Activated CD4-positive, alpha-beta T cell treated with anti-CD3 and anti-CD28 coated beads, Interleukin-2, amount 10 ng/mL, durations not matched to agents 7 days and 5 days (primary cell): ENCODE measurements around the gene RNU2-63P. TPM values are rescaled to one million over a fixed set of nuclear protein-coding genes. Genes with fewer than 3 reads are reported as not detected.

Experiments used
- CTCF ChIA-PET: fragments of 350-600 bp; sonication (Branson Sonifier 250); formaldehyde crosslinking; loops from one replicate; lab custom pipeline; 2021; ENCODE audit warnings: antibody characterized with exemption; lab: Charles Lee
- POLR2A ChIA-PET: fragments of 350-600 bp; sonication (Branson Sonifier 250); formaldehyde crosslinking; loops from one replicate; lab custom pipeline; 2021; ENCODE audit warnings: antibody characterized with exemption; lab: Charles Lee
- DNase-seq: peaks from one replicate; pipeline ENCODE4 v3.0.0-alpha.2; 2020
- H3K27ac Mint-ChIP-seq: one replicate; pipeline ENCODE4 v1.8.0; 2021; ENCODE audit warnings: mild to moderate bottlenecking, moderate library complexity, mixed read lengths
- H3K27me3 Mint-ChIP-seq: one replicate; pipeline ENCODE4 v1.8.0; 2021; ENCODE audit warnings: mixed read lengths
- H3K36me3 Mint-ChIP-seq: one replicate; pipeline ENCODE4 v1.8.0; 2021; ENCODE audit warnings: low read depth, mixed read lengths
- H3K4me1 Mint-ChIP-seq: one replicate; pipeline ENCODE4 v1.8.0; 2021; ENCODE audit warnings: mixed read lengths
- H3K4me3 Mint-ChIP-seq: one replicate; pipeline ENCODE4 v1.8.0; 2021; ENCODE audit warnings: mild to moderate bottlenecking, moderate library complexity, mixed read lengths
- H3K9me3 Mint-ChIP-seq: one replicate; pipeline ENCODE4 v1.8.0; 2021; ENCODE audit warnings: mixed read lengths
- total RNA-seq, 2 experiments: library from RNA; stranded (reverse); gene quantifications; one replicate each; pipeline ENCODE4 v1.2.3, GENCODE V29; 2021

The RNU2-63P gene
- 1 to 10 TPM; 1.9 TPM for total RNA-seq

- POLR2A ChIA-PET = interaction anchor here (0.6 to 0.7 kb wide), 4 partner anchors 12 to 546 kb away, joined by 3 to 5 read pairs (median 3); no protein-coding TSS in a partner anchor
- DNase-seq = peak; percentile 76
- H3K4me3 Mint-ChIP-seq = peak within 1 kb of the TSS; percentile 96
- CTCF ChIA-PET = interaction anchor here (0.8 to 1.6 kb wide), 2 partner anchors 39 to 44 kb away, joined by 3 read pairs; no protein-coding TSS in a partner anchor
- peak within 1 kb of the TSS; percentile 99 for H3K27ac Mint-ChIP-seq
- peaks cover 22% of the 10 kb centered on the region for H3K4me1 Mint-ChIP-seq
- H3K27me3 Mint-ChIP-seq = no peaks in the 10 kb centered on the region
- peaks cover 5% of the 10 kb centered on the region for H3K36me3 Mint-ChIP-seq
- H3K9me3 Mint-ChIP-seq = peaks cover 2% of the 10 kb centered on the region
These were observed at the start of gene RNU2-63P for GRCh38 chr2:88016086-88016959. Gene RNU2-63P (minus strand): TSS chr2:88016547.

- POLR2A ChIA-PET = no interaction called here
- H3K4me3 Mint-ChIP-seq = no peak overlapping the region
- no peak for DNase-seq
- H3K9me3 Mint-ChIP-seq = no peaks in the 10 kb centered on the region
- H3K4me1 Mint-ChIP-seq = peaks cover 23% of the 10 kb centered on the region
- H3K36me3 Mint-ChIP-seq = no peaks in the 10 kb centered on the region
- no peaks in the 10 kb centered on the region for H3K27me3 Mint-ChIP-seq
- CTCF ChIA-PET = interaction anchor here (0.8 to 2.4 kb wide), 10 partner anchors 8 to 239 kb away, joined by 3 to 17 read pairs (median 5); no protein-coding TSS in a partner anchor
- H3K27ac Mint-ChIP-seq = no peak overlapping the region
These were observed 44.9 kb upstream of the RNU2-63P start for GRCh38 chr2:88061295-88061694.

DNA sequence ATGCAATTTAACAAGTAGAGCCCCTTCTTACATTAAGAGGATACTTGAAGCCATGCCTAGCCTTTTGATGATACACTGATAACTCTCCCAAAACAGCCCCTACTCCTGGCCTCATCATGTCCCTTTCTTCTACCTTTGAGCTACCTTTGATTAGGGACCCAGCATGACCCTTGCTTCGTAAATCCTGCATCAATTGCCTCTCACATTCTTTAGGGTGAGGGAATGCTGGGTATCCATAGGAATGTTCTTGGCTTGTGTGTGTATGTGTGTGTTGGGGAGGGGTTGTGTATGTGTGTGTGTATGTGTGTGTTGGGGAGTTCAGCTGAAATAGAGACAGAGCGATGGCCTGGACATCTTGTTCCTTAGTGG, 44.5 kb upstream of the RNU2-63P start:
- Mint-ChIP-seq H3K27ac (no peak overlapping the region), H3K9me3 (no peaks in the 10 kb centered on the region), H3K4me3 (no peak overlapping the region), H3K4me1 (peaks cover 27% of the 10 kb centered on the region), H3K36me3 (no peaks in the 10 kb centered on the region), H3K27me3 (no peaks in the 10 kb centered on the region)
- DNase-seq = no peak
- POLR2A ChIA-PET = no interaction called here
- CTCF ChIA-PET = interaction anchor here (0.6 to 2.4 kb wide), 16 partner anchors 8 to 239 kb away, joined by 3 to 17 read pairs (median 4); no protein-coding TSS in a partner anchor

- DNase-seq = peak; percentile 34
- POLR2A ChIA-PET = no interaction called here
- Mint-ChIP-seq H3K4me1 (peaks cover 30% of the 10 kb centered on the region), H3K9me3 (no peaks in the 10 kb centered on the region), H3K27me3 (no peaks in the 10 kb centered on the region), H3K27ac (no peak overlapping the region), H3K36me3 (peaks cover 2% of the 10 kb centered on the region), H3K4me3 (no peak overlapping the region)
- CTCF ChIA-PET = interaction anchor here (0.6 to 2.4 kb wide), 17 partner anchors 9 to 240 kb away, joined by 3 to 17 read pairs (median 5); no protein-coding TSS in a partner anchor
These were observed 43.9 kb upstream of the RNU2-63P start for GRCh38 chr2:88059979-88060906.

DNA sequence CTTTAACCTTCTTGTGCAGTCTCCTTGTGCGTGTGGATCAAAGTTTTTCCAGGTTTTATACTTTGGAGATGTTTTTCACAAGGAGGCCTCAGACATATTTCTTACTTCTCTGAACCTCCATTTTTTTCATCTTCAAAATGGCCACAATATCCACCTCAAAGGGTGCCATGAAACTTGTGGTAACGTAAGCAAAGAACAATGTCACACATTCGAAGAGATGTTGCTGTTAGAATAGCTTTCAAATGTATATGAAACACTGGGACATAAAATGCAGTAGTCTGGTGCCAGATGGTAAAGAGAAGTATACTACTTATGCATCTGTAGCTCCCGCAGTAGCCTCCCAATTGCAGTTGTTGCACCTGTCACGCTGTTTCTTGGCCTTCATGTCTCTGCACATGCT, 41.8 kb upstream of the RNU2-63P start:
- peaks cover 22% of the 10 kb centered on the region for H3K36me3 Mint-ChIP-seq
- DNase-seq = peak; percentile 21
- peak overlapping the region; percentile 27 for H3K27ac Mint-ChIP-seq
- peaks cover 50% of the 10 kb centered on the region for H3K4me1 Mint-ChIP-seq
- H3K9me3 Mint-ChIP-seq = no peaks in the 10 kb centered on the region
- H3K27me3 Mint-ChIP-seq = no peaks in the 10 kb centered on the region
- H3K4me3 Mint-ChIP-seq = no peak overlapping the region
- ChIA-PET CTCF (no interaction called here), POLR2A (no interaction called here)

DNA sequence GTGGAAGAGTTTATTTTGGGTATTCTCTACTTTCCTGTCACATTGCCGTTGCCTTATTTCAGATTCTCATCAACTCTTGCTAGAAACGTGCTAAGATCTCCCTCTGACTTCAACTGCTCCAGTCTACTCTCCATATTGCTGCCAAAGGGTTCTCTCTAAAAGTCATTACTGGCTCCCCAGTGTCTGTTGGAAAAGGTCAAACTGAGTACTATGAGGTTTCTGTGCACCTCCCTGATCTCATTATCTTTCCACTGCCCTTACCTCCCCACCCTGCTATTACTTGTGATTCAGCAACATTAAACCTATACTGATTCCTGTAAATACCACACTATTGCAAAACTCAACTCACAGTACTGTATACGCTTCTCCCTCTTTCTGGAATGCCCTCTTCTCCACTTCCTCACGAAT, 41.1 kb upstream of the RNU2-63P start:
- H3K4me1 Mint-ChIP-seq = peaks cover 54% of the 10 kb centered on the region
- no peak overlapping the region for H3K4me3 Mint-ChIP-seq
- no peak overlapping the region for H3K27ac Mint-ChIP-seq
- H3K27me3 Mint-ChIP-seq = no peaks in the 10 kb centered on the region
- ChIA-PET CTCF (no interaction called here), POLR2A (no interaction called here)
- H3K9me3 Mint-ChIP-seq = no peaks in the 10 kb centered on the region
- H3K36me3 Mint-ChIP-seq = peaks cover 26% of the 10 kb centered on the region
- no peak for DNase-seq

GRCh38 chr2:88055371-88056128, 39.2 kb upstream of the RNU2-63P start, which contains the start of gene KRCC1:
Gene KRCC1 (minus strand): TSS chr2:88055783. CDS start chr2:88028563, 27,220 bp downstream.
- ChIA-PET POLR2A (no interaction called here), CTCF (interaction anchor here (0.8 to 1.2 kb wide), 3 partner anchors 10 to 38 kb away, joined by 3 to 4 read pairs (median 3); no protein-coding TSS in a partner anchor)
- Mint-ChIP-seq H3K27ac (peak within 1 kb of the TSS; percentile 97), H3K4me3 (peak within 1 kb of the TSS; percentile 99), H3K27me3 (no peaks in the 10 kb centered on the region), H3K9me3 (no peaks in the 10 kb centered on the region), H3K36me3 (peaks cover 30% of the 10 kb centered on the region), H3K4me1 (peaks cover 56% of the 10 kb centered on the region)
- DNase-seq = peak; percentile 94

DNA sequence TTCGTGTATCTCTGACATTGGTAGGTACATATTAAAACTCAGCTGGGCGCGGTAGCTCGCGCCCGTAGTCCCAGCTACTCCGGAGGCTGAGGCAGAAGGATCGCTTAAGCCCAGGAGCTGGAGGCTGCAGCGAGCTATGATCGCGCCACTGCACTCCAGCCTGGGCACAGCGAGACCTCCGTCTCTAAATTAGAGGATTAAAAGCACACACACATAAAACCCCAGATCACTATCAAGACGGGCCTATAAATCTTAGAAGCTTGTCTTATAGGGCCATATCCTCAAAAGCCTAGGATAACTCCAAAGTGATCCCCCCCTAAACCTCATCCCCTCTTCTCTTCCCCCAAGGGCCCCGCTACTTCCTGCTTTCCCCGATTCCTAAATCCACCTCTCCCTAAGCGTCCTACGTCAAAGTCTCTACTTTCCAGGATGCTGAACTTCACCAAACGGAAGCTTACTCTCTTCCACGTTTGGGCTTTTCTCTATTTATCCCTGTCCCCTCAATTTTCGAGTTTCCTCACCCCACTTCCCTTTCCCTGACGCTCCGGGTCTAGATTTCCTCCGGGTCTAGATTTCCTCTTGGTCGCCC, 38.5 kb upstream of the RNU2-63P start:
- H3K4me3 Mint-ChIP-seq = peak overlapping the region; percentile 99
- peak overlapping the region; percentile 97 for H3K27ac Mint-ChIP-seq
- POLR2A ChIA-PET = no interaction called here
- no peak for DNase-seq
- peaks cover 33% of the 10 kb centered on the region for H3K36me3 Mint-ChIP-seq
- H3K9me3 Mint-ChIP-seq = no peaks in the 10 kb centered on the region
- CTCF ChIA-PET = interaction anchor here (0.9 to 1.2 kb wide), 2 partner anchors 26 to 38 kb away, joined by 3 to 4 read pairs; no protein-coding TSS in a partner anchor
- no peaks in the 10 kb centered on the region for H3K27me3 Mint-ChIP-seq
- H3K4me1 Mint-ChIP-seq = peaks cover 56% of the 10 kb centered on the region

GRCh38 chr2:88053934-88054781, 37.8 kb upstream of the RNU2-63P start:
- no peaks in the 10 kb centered on the region for H3K9me3 Mint-ChIP-seq
- no peaks in the 10 kb centered on the region for H3K27me3 Mint-ChIP-seq
- CTCF ChIA-PET = interaction anchor here (1.2 kb wide), 1 partner anchor 37 kb away, joined by 3 read pairs; no protein-coding TSS in a partner anchor
- POLR2A ChIA-PET = no interaction called here
- H3K36me3 Mint-ChIP-seq = peaks cover 38% of the 10 kb centered on the region
- peak overlapping the region; percentile 99 for H3K4me3 Mint-ChIP-seq
- peaks cover 56% of the 10 kb centered on the region for H3K4me1 Mint-ChIP-seq
- peak overlapping the region; percentile 97 for H3K27ac Mint-ChIP-seq
- DNase-seq = no peak

GRCh38 chr2:88053296-88053695, 36.9 kb upstream of the RNU2-63P start:
- Mint-ChIP-seq H3K4me1 (peaks cover 53% of the 10 kb centered on the region), H3K36me3 (peaks cover 44% of the 10 kb centered on the region), H3K4me3 (peak overlapping the region; percentile 99), H3K9me3 (no peaks in the 10 kb centered on the region), H3K27ac (peak overlapping the region; percentile 55), H3K27me3 (no peaks in the 10 kb centered on the region)
- ChIA-PET POLR2A (no interaction called here), CTCF (no interaction called here)
- DNase-seq = no peak

GRCh38 chr2:88051792-88052191, 35.4 kb upstream of the RNU2-63P start:
- Mint-ChIP-seq H3K36me3 (peaks cover 46% of the 10 kb centered on the region), H3K4me3 (no peak overlapping the region), H3K27ac (no peak overlapping the region), H3K4me1 (peaks cover 38% of the 10 kb centered on the region), H3K27me3 (no peaks in the 10 kb centered on the region), H3K9me3 (no peaks in the 10 kb centered on the region)
- no peak for DNase-seq
- POLR2A ChIA-PET = no interaction called here
- CTCF ChIA-PET = no interaction called here
